HG03039 (cell line): ENCODE results near the gene PRPF4.
A peak's percentile ranks its signal among the peaks of the same experiment; 100 is the strongest.
"Not testable (repeated sequence)": the region's sequence is repeated elsewhere in the genome, so short reads cannot be mapped to it uniquely, and the experiment has no call there.

Source experiments
- ATAC-seq: cut with Tn5 transposase; IDR thresholded peaks from one replicate; pipeline ENCODE4 v1.9.1; 2021; ENCODE audit warnings: mild to moderate bottlenecking, moderate library complexity; ENCODE audit not compliant: unreplicated experiment

Gene PRPF4

DNA sequence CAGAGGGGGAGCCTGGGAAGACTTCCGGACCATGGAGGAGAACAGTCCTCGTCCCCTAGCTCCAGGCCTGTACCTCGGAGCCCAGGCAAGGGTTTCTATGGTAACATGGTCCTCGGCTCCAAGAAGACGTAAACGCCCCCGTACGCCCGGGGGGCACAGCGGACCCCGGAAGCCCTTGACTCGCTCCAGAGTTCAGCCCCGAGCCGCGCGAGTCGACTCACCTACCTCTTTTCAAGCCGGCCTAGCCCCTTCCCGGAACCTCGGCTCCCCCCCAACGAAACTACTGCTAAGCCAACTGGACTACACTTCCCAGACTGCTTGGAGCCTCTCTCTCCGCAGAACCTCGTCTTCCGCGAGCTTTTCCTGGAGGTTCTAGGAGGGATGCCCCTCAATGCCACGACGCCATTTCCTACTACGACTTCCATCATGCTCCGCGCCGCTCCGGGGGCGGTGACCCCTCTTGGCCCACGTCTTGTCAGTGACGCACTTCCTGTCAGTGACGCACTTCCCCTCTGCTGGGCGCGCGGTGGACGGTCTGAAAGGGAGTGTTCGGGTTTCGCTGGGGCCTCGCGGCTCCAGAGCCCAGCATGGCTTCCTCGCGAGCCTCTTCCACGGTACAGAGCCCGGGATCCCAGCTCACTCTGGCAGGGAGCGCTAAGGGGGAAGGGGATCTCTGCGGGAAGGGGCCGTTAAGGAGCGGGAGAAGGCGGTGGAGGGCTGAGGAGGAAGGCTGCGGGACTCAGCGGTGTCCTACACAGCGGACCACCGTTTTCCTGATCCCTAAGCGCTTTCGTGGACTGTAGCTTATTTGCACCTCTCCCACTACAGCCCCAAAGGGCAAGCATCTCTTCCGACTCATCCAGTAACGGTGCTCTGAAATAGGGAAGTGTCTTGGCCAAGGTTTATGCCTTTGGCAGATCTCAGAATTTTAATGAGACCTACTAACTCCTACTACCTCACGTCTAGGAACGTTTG lies at the start of gene PRPF4, which contains the start of gene CDC26:
PRPF4 (plus strand) TSS at position 502 of the 975 bp plus-strand sequence; CDS start at position 588, 86 bp downstream.
CDC26 (minus strand) TSS at position 416 of the 975 bp plus-strand sequence. CDS start 3,065 bp downstream, outside the sequence.
- peak; percentile 96 for ATAC-seq

DNA sequence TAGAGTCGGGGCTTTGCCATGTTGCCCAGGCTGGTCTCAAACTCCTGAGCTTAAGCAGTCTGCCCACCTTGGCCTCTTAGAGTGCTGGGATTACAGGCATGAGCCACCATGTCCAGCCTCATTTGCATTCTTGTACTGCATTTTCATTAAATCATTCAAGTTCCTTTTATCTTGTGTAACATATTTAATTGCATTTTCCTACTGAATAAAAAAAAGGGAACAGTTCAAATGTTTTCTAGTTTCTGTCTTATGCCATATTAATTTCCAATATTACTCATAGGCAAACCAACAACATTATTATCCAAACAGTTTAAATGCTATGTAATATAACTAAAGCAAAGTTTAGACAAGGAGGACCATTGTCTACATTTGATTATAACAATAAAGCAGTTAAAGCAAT lies 48.0 kb upstream of the PRPF4 start:
- no peak for ATAC-seq

DNA sequence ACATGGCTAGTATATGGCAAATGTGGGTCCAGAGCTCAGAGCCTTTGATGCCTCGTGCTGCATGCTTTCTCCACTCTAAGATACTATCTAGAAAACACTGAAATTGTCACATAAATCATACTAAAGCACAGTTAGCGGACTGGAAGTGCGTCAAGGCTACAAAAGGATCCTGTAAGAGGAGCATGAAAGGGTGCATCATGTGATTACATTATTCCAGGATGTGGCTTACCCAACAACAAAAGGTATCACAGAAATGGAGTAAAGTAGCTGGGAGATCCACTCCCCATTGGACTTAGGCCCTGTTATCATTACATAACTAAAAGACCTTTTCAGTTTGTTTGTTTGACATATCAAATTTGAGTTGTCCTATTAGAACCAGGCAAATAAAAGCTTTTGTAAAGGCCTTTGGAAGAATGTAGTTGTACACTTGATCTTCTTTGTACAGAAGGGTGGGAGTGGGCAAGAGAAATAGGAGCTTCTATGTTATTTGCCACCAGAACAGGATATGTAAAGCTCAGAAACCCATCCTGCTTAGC lies 47.3 kb upstream of the PRPF4 start:
- no peak for ATAC-seq

DNA sequence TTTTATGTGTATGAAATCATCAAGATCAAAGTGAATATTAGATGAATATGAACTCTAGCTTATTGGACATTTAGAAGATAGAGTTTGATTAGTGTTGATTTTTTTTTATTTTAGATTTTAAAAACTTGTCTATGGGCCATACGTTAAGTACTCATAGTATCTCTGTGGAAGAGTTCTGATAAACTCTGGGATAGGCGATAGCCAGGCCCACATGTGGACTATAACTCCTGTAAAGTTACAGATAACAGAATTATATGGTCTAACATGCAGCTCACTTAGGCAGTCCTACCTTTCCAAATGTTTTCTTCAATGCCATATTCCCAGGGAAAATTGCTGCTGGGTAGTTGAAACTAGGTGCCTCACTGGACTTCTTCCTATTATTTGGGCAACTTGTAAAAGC lies 43.8 kb upstream of the PRPF4 start:
- no peak for ATAC-seq

DNA sequence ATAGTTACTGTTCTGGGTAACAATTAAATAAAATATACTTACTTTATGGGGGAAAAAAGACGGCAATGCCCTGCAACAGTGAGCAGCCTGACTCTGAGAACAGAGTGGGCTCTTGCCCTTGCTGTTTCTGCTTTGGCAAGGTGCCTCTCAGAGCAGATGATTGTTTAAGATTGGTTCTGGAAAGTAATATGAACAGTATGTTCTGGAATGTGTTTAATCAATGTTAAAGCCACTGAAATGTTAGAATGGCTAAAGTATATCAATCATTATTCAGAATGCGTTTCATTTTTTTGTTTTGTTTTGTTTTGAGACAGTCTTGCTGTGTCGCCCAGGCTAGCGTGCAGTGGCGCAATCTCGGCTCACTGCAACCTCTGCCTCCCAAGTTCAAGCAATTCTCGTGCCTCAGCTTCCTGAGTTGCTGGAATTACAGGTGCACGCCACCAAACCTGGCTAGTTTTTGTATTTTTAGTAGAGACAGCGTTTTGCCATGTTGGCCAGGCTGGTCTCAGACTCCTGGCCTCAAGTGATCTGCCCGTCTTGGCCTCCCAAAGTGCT lies 39.7 kb upstream of the PRPF4 start:
- not testable (repeated sequence) for ATAC-seq

DNA sequence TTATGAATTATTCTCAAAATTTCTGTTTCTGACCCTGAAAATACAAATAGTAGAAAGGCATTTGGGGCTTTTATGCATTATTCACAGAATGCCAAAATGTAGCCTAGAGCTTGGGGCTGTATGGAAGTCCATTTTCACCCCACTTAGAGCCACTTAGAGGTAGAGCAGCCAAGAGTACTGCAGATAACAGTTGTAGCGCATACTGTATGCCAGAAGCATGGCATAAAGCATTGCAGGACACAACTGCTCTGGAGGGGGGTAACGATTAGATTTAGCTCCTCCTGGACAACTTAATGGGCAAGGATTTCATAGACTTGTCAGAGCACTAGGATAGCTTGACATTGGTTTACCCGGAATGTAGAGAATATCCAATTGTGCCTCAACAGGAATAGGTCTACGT lies 38.4 kb upstream of the PRPF4 start:
- ATAC-seq, result no peak

DNA sequence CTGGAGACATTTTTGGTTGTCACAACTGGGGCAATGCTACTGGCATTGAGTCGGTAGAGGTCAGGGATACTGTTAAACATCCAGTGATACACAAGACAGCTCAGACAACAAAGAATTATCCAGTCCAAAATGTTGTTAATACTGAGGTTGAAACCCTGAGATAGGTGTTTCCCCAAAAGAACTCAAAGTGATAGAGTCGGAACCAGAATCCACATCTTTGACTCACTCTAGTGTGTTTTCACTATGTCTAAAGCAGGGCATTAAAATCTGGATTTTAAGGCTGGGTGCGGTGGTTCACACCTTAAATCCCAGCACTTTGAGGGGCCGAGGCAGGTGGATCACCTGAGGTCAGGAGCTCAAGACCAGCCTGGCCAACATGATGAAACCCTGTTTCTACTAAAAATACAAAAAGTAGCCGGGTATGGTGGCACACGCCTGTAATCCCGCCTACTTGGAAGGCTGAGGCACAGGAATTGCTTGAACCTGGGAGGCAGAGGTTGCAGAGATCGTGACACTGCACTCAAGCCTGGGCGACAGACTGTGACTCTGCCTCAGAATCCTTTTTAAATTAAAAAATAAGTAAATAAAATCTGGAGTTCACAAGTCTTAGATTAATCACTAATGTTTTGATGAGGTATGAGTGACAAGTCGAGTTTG lies 37.1 kb upstream of the PRPF4 start:
- ATAC-seq, result no peak

DNA sequence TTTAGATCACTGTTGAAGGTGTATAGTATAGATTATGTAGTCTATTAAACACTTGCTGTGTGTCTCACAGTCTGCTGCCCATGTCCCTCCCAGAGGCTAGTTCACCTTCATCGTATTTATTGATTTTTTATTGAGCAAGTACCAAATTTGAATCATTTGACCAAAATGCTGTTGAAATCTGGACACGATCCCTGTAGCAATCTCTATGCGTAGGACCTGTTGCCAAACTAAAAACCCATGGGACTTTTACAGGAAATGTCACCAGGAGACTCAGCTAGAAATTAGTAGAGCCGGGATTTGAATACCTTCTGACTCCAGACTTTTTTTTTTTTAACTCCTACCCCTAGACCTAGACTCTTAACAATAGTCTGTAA lies 36.6 kb upstream of the PRPF4 start:
- ATAC-seq, result no peak

DNA sequence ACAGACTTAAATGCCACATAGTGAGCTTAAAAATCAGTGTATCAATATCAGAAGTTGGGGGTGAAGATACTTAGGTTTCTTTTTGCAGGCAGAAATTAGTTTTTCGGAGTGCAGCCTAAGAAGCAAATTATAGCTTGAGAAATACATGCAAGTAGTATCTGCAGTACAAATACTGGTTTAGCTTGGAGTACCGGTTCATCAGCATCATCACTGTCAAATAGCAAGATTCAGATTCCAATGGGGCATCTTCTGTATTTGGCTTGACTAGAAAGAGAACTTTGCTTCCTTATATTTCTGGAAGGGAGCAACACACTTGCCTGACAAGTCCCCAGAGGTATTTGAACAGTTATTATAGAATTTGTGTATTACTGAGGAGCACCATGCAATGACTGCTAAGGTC lies 34.3 kb upstream of the PRPF4 start:
- no peak for ATAC-seq

DNA sequence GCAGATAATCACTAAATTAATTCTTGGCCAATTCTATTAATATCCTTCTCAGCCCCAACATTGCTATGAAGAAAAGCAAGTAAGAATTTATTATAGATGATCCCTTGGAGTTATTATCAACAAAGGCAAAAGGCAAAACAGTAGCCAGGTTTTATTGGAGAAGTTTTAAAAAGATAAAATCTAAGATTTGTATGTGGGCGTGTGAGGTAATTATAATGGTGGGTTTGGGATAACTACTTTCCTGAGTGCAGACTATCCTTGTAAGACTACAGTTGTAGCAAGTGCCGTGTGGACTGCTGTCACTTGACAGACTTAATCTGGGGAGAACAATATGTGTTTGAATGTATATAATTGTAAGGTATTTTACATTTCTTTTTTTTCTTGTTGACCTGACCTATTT lies 30.9 kb upstream of the PRPF4 start:
- ATAC-seq, result no peak

DNA sequence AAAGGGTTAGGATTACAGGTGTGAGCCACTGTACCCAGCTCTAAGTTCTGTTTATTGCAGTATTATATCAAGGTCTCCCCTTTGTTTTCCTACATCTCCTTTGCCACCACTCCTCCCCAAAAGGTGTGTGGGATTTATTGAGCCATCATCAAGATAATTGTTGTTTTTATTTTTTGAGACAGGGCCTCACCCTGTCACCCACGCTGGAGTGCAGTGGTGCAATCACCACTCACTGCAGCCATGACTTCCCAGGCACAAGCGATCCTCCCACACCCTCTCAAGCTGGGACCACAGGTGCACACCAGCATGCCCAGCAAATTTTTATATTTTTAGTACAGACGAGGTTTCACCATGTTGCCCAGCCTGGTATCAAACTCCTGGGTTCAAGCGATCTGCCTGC lies 29.6 kb upstream of the PRPF4 start:
- no peak for ATAC-seq

DNA sequence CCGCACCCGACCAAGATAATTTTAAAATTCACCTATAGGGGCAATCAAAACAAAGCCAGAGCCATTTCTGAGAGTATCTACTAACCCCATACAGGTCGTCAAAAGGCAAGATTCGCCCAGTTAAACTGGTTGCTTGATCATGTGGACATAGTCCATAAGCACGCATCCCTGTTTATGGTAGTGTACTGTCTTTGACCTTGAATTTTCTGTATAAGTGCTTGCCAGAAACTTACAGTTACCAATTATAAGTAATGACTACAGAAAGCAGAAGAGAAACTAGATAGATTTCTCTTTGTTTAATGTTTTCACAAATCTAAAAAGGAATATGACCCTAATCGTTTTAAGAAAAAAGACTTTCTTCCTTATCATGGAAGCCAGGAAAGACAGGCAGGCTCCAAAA lies 28.5 kb upstream of the PRPF4 start:
- no peak for ATAC-seq

DNA sequence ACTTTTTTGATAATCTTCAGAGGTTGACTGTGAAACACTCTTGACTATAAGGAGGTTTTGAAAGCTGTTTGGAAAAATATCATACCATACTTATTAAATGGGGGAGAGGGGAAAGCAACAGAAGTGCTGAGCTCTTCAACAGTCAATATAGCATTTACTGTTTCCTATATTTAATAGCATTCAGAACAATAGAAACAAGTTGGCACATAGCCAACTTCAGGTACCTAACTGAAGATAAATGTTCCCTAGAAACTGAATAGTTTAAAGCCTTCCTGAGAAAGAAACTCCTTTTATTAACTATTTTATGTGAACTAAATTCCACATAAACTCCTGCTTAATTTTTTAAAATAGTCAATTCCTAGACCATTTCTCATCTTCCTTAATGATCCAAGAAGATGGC lies 27.8 kb upstream of the PRPF4 start:
- ATAC-seq, result no peak

DNA sequence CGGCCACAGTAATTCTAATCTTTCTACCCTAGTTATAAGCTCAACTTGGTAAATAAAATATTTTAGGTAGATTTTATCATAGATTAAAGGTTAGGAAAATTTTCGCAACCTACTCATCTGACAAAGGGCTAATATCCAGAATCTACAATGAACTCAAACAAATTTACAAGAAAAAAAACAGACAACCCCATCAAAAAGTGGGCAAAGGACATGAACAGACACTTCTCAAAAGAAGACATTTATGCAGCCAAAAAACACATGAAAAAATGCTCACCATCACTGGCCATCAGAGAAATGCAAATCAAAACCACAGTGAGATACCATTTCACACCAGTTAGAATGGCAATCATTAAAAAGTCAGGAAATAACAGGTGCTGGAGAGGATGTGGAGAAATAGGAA lies 25.8 kb upstream of the PRPF4 start:
- ATAC-seq, result not testable (repeated sequence)

DNA sequence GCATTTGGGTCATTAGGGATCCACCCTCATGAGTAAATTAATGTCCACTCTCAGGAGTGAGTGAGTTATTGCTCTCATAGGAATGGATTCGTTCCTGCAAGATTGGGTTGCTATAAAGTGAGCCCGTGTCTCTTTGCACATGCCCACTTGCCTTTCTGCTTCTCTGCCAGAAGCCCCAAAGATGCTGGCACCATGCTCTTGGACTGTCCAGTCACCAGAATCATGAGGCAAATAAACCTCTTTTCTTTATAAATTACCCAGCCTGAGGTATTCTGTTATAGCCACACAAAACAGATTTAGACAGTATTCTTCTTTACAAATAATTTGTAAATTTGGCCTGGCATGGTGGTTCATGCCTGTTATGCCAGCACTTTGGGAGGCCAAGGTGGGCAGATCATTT lies 24.7 kb upstream of the PRPF4 start:
- ATAC-seq, result no peak

DNA sequence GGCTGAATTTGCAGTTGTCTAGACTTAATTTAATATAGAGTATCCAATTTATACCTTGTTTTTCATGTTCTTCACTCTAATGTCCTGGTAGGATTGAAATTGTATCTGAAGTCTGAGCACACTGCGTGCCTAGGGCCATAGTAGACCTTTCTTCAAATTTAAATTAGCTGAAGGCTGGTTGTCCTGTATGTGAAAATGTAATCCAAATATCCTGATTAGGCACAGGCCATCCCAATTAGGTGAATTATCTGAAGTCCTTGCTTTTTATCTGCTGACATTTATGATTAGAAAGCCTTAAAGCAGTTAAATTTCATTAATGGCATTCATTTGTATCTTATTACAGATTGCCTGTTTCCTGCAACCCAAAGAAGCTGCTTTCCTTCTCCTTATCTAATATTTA lies 20.5 kb upstream of the PRPF4 start:
- ATAC-seq, result no peak

DNA sequence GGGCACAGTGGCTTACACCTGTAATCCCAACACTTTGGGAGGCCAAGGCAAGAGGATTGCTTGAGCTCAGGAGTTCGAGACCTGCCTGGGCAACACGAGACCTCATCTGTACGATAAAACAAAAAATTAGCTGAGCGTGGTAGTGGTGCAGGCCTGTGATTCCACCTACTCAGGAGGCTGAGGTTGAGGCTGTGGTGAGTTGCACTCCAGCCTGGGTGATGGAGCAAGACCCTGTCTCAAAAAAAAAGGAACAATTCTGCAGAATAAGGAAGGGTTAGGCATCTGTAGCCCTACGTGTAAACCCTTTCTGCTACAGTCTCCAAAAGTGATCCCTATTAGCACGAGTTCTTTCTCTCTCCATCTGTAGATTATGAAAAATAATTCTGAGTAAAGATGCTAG lies 20.0 kb upstream of the PRPF4 start:
- ATAC-seq, result no peak

DNA sequence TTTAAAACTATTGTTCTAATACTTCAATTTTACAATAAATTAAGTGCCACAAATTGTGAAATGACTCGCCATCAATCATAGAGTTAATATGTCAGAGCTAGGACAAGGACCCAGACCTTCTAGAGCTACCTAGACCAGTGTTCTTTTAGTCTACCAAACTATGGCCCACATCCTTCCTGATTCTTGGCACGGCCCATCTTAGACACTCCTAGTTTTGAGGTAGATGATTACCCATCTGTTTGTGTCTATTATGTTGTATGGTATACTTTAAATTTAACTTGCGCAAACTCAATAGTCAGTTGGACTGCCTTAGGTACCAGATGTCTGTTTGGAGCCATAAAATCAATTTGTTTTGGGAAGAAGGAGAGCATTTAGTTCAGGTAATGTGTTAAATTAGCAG lies 17.6 kb upstream of the PRPF4 start:
- no peak for ATAC-seq

DNA sequence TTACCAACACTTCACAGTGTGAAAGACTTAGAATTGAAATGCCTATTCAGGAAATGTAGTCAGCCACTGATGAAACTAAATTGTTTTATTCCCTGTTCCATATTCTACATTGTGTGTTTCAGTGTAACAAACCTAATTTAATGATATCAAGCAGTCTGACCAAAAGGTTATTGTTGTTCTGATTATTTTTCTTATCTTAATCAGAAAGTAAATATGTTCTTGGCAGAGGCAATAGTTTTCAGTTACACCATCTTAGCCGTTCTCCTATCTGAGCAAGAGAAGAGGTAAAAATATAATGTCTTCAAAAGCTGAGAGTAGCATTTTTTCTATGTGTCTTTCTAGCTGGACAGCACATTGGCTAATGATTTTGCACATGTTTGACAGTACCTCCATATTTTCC lies 17.2 kb upstream of the PRPF4 start:
- no peak for ATAC-seq

DNA sequence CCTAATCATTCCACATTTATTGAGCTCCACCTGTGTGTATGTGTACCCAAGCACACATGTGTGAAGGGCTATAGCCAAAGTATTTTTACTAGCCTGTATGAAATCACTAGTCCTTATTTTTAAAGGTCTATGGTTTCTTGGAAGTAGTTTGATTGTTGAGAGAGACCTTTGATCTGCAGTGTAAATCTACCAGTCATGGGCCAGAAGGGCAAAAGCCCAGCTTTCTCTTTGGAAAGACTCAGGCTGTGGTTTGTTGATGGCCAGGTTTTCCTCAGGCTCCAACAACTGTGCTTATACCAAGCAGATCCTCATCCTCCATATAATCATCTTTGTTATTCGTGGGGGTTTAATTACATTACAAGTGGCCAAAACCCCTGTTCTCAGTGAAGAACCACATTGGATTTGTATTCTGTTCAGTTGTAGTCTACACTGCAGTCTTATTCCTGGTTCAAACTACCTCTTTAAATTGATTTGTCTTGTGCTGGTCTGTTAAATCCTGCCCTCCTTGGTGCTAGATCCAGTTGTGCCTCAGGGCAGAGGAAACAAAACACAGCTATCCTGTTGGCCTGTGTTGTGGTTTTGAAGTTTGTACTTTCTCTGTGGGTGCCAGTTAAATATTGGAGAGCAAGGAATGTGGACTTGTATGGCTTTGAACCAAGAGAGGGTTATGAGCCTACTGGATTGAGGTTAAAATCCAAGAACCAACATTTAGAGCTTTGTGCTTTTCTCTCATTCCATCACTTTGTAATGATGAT lies 13.4 kb upstream of the PRPF4 start:
- ATAC-seq, result no peak

DNA sequence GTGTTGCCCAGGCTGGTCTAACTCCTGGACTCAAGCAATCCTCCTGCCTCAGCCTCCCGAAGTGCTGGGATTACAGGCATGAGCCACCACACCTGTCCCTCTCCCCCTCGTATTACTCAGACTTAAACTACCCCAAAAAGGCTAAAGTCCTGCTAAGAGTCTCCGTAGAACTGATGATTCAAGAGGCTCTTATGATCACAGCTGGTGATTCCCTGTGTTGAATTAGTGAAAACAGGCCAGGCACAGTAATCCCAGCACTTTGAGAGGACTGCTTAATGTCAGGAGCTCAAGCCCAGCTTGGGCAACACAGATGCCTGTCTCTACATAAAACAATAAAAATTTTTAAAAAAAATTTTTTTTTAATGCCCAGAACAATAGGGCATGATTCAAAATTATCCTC lies 9.3 kb upstream of the PRPF4 start:
- no peak for ATAC-seq
